B cell (primary cell): Measurements from ENCODE around the gene KIF17. TPM values are rescaled to one million over a fixed set of nuclear protein-coding genes. Genes with fewer than 3 reads are reported as not detected.

Experiments
- ATAC-seq: fragments of 200-7000 bp; cut with Tn5 transposase; one replicate; pipeline ENCODE4 v1.10.0; 2021; ENCODE audit warnings: low read depth, mild to moderate bottlenecking, moderate number of reproducible peaks, moderate library complexity
- CTCF ChIA-PET: fragments of 350-600 bp; sonication (Branson Sonifier 250); formaldehyde crosslinking; loops from one replicate; lab custom pipeline; 2021; ENCODE audit warnings: antibody characterized with exemption, inconsistent platforms; lab: Charles Lee
- POLR2A ChIA-PET: fragments of 350-600 bp; sonication (Branson Sonifier 250); formaldehyde crosslinking; loops from one replicate; lab custom pipeline; 2021; ENCODE audit warnings: antibody characterized with exemption; lab: Charles Lee
- DNase-seq: peaks from one replicate; pipeline ENCODE4 v3.0.0; 2013
- H2AFZ ChIP-seq: 2 replicates; pipeline ENCODE4 v1.6.1; 2012; ENCODE audit warnings: mild to moderate bottlenecking, low read depth, low read length; ENCODE audit not compliant: insufficient read depth, poor library complexity, severe bottlenecking
- H3K27ac ChIP-seq, 2 donors: 1 replicate in 1 of 2; 2 replicates in 1 of 2; pipeline ENCODE4 v1.5.1; 2012 to 2013; ENCODE audit warnings: low read length in 2 of 2, mild to moderate bottlenecking in 2 of 2, moderate library complexity in 1 of 2
- H3K27me3 ChIP-seq, 4 experiments: fragments of 200-600 bp in 1 of 4; sonication (generic) in 1 of 4; replicated peaks in 1 of 4; 1 replicate in 2 of 4; 2 replicates in 2 of 4; pipeline versions ENCODE4 v1.6.1 to v1.7.0; 2013 to 2016; ENCODE audit warnings: low read length in 3 of 4, mild to moderate bottlenecking in 2 of 4, mixed read lengths in 1 of 4, moderate library complexity in 1 of 4; ENCODE audit not compliant: insufficient read depth in 4 of 4, control insufficient read depth in 3 of 4; ENCODE audit errors: control extremely low read depth in 1 of 4
- H3K36me3 ChIP-seq, 2 experiments: replicated peaks in 1 of 2; 1 replicate in 1 of 2; 2 replicates in 1 of 2; pipeline versions ENCODE4 v1.6.1 to v1.7.1; 2013; ENCODE audit warnings: low read length in 1 of 2; ENCODE audit not compliant: insufficient read depth in 2 of 2, control insufficient read depth in 1 of 2; ENCODE audit errors: control extremely low read depth in 1 of 2, extremely low read depth in 1 of 2
- H3K4me1 ChIP-seq, 2 donors: fragments of 200-600 bp in 1 of 2; sonication (generic) in 1 of 2; 1 replicate in 1 of 2; 2 replicates in 1 of 2; pipeline versions ENCODE4 v1.5.1 to v1.6.1; 2013 to 2017; ENCODE audit warnings: low read length in 2 of 2; ENCODE audit not compliant: control insufficient read depth in 2 of 2, insufficient read depth in 2 of 2
- H3K4me2 ChIP-seq: replicated peaks from 2 replicates; pipeline ENCODE3; 2012; ENCODE audit warnings: mild to moderate bottlenecking, low read depth, low read length; ENCODE audit not compliant: poor library complexity, severe bottlenecking
- H3K4me3 ChIP-seq, 5 experiments: fragments of 200-600 bp in 1 of 5; sonication (generic) in 1 of 5; 1 replicate in 3 of 5; 2 replicates in 2 of 5; pipeline versions ENCODE4 v1.5.1 to v1.7.0; 2011 to 2016; ENCODE audit warnings: low read length in 4 of 5, mild to moderate bottlenecking in 4 of 5, low read depth in 2 of 5, control low read depth in 1 of 5, moderate library complexity in 1 of 5; ENCODE audit not compliant: insufficient read depth in 1 of 5; ENCODE audit errors: control extremely low read depth in 1 of 5, extremely low read depth in 1 of 5
- H3K79me2 ChIP-seq: fragments of 200-600 bp; sonication (generic); one replicate; pipeline ENCODE4 v1.6.0; 2016; ENCODE audit warnings: low read length; ENCODE audit not compliant: control insufficient read depth, insufficient read depth
- H3K9ac ChIP-seq: fragments of 200-600 bp; sonication (generic); 2 replicates; pipeline ENCODE4 v1.6.1; 2017; ENCODE audit warnings: mild to moderate bottlenecking, low read length, moderate library complexity
- H3K9me3 ChIP-seq, 3 donors: one replicate each; pipeline versions ENCODE4 v1.6.1 to v1.7.1; 2013; ENCODE audit warnings: low read length in 2 of 3; ENCODE audit not compliant: control insufficient read depth in 2 of 3, insufficient read depth in 1 of 3; ENCODE audit errors: control extremely low read depth in 1 of 3
- H4K20me1 ChIP-seq: 2 replicates; pipeline ENCODE4 v1.6.0; 2012; ENCODE audit warnings: mild to moderate bottlenecking, low read length; ENCODE audit not compliant: insufficient read depth, control insufficient read depth, poor library complexity, severe bottlenecking
- H3K27ac Mint-ChIP-seq: one replicate; pipeline ENCODE4 v1.8.0; 2021; ENCODE audit warnings: mixed read lengths
- H3K27me3 Mint-ChIP-seq: one replicate; pipeline ENCODE4 v1.8.0; 2021; ENCODE audit warnings: mixed read lengths
- H3K4me1 Mint-ChIP-seq: one replicate; pipeline ENCODE4 v1.8.0; 2021; ENCODE audit warnings: mixed read lengths
- H3K4me3 Mint-ChIP-seq: one replicate; pipeline ENCODE4 v1.8.0; 2021; ENCODE audit warnings: mixed read lengths
- H3K9me3 Mint-ChIP-seq: one replicate; pipeline ENCODE4 v1.8.0; 2022; ENCODE audit warnings: mixed read lengths; ENCODE audit not compliant: insufficient read depth
- EZH2 ChIP-seq: IDR thresholded peaks from 2 replicates; pipeline ENCODE4 v1.6.1; 2012; ENCODE audit warnings: borderline replicate concordance, low read depth, mild to moderate bottlenecking, moderate library complexity, low read length; ENCODE audit not compliant: insufficient read depth, poor library complexity, severe bottlenecking
- WGBS: methylation state at CpG from one replicate; pipeline ENCODE4 v1.1.5; 2013; ENCODE audit warnings: missing lambda C conversion rate; ENCODE audit not compliant: insufficient coverage; 5-methylcytosine and 5-hydroxymethylcytosine counted together
- intact Hi-C: fragments of 100-400 bp; cut with micrococcal nuclease; formaldehyde crosslinking; loops from one replicate; pipeline ENCODE4 v1.10.0; 2022
- polyA plus RNA-seq: library from polyadenylated mRNA; depleted of rRNA; stranded (reverse); fragments of >200 nt; gene quantifications from 2 replicates; pipeline ENCODE4 v1.2.3, GENCODE V29; 2012
- total RNA-seq, 2 donors: library from RNA; stranded (reverse); fragments of 120-200 nt in 1 of 2; gene quantifications; 1 replicate in 1 of 2; 2 replicates in 1 of 2; pipeline versions ENCODE4 v1.2.3 to v1.2.4, GENCODE V29; 2013 to 2022
- TF ChIP-seq, protein P1 (sequence below): fragments of 200-600 bp; IDR thresholded peaks from one replicate; pipeline ENCODE4 v1.8.0; 2022; ENCODE audit warnings: antibody characterized with exemption, mild to moderate bottlenecking

The KIF17 gene
- total and polyA plus RNA-seq, 2 donors (not counting 1 experiment from before 2014, with no cell fraction given), result not detected

DNA sequence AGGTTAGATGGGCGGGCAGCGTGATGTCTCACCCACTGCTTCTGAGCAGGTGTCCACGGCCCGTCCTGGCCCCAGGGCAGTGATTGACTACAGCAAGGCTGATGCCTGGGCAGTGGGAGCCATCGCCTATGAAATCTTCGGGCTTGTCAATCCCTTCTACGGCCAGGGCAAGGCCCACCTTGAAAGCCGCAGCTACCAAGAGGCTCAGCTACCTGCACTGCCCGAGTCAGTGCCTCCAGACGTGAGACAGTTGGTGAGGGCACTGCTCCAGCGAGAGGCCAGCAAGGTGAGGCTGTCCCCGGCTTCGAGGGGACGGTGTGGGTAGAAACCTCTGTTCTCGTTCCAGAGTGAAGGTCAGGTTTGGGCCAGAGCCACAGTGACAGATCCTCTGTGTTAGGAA lies 68.9 kb downstream of the KIF17 start:
- no peak overlapping the region for H3K4me3 ChIP-seq
- over 99% methylated on average over 15 of the region's 15 CpGs for WGBS
- no peaks in the 10 kb centered on the region for H3K4me1 ChIP-seq
- H3K27ac ChIP-seq, result no peak overlapping the region
- TF ChIP-seq EZH2, result no peak
- TF ChIP-seq, protein P1, sequence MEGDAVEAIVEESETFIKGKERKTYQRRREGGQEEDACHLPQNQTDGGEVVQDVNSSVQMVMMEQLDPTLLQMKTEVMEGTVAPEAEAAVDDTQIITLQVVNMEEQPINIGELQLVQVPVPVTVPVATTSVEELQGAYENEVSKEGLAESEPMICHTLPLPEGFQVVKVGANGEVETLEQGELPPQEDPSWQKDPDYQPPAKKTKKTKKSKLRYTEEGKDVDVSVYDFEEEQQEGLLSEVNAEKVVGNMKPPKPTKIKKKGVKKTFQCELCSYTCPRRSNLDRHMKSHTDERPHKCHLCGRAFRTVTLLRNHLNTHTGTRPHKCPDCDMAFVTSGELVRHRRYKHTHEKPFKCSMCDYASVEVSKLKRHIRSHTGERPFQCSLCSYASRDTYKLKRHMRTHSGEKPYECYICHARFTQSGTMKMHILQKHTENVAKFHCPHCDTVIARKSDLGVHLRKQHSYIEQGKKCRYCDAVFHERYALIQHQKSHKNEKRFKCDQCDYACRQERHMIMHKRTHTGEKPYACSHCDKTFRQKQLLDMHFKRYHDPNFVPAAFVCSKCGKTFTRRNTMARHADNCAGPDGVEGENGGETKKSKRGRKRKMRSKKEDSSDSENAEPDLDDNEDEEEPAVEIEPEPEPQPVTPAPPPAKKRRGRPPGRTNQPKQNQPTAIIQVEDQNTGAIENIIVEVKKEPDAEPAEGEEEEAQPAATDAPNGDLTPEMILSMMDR, result no peak
- no peaks in the 10 kb centered on the region for H4K20me1 ChIP-seq
- ChIA-PET POLR2A (no interaction called here), CTCF (no interaction called here)
- no peak overlapping the region for H3K4me2 ChIP-seq
- H3K9me3 Mint-ChIP-seq, result no peaks in the 10 kb centered on the region
- no peaks in the 10 kb centered on the region for H3K79me2 ChIP-seq
- no peak overlapping the region for H3K4me3 Mint-ChIP-seq
- no peaks in the 10 kb centered on the region for H3K27me3 Mint-ChIP-seq
- H3K36me3 ChIP-seq, result peaks cover 7 to 63% of the 10 kb centered on the region in 2 experiments
- no peaks in the 10 kb centered on the region for H3K4me1 Mint-ChIP-seq
- H3K27me3 ChIP-seq, result no peaks in the 10 kb centered on the region
- no peak overlapping the region for H2AFZ ChIP-seq
- DNase-seq (no peak), ATAC-seq (no peak)
- no peaks in the 10 kb centered on the region for H3K9me3 ChIP-seq
- H3K27ac Mint-ChIP-seq, result no peak overlapping the region
- intact Hi-C loops, result no loop called here
- H3K9ac ChIP-seq, result no peak overlapping the region

DNA sequence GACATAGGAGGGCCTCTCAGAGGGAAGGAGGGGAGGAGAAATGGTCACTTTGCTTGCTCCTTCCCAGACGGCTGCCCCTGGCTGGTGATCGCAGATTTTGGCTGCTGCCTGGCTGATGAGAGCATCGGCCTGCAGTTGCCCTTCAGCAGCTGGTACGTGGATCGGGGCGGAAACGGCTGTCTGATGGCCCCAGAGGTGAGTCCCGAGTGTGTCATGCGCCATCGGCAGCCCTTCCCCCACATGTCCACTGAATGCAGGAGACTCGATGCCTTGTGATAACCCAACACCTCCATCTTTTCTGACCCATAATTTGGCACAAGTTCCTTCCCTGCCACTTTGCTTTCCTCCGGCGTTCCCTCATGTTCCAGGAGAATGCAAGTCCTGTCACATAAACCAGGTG lies 69.4 kb downstream of the KIF17 start:
- Histone ChIP-seq H3K79me2 (no peaks in the 10 kb centered on the region), H3K4me3 (no peak overlapping the region), H2AFZ (no peak overlapping the region), H3K27ac (no peak overlapping the region), H3K9ac (no peak overlapping the region), H3K4me2 (no peak overlapping the region), H3K36me3 (peaks cover 7 to 58% of the 10 kb centered on the region in 2 experiments), H3K27me3 (no peaks in the 10 kb centered on the region), H4K20me1 (no peaks in the 10 kb centered on the region), H3K4me1 (no peaks in the 10 kb centered on the region), H3K9me3 (no peaks in the 10 kb centered on the region)
- Mint-ChIP-seq H3K27ac (no peak overlapping the region), H3K4me1 (no peaks in the 10 kb centered on the region), H3K27me3 (no peaks in the 10 kb centered on the region), H3K4me3 (no peak overlapping the region), H3K9me3 (no peaks in the 10 kb centered on the region)
- POLR2A ChIA-PET, result no interaction called here
- ATAC-seq (no peak), DNase-seq (no peak)
- WGBS, result 96% methylated on average over 13 of the region's 13 CpGs
- intact Hi-C loops, result no loop called here
- TF ChIP-seq, protein P1, result no peak
- TF ChIP-seq EZH2, result no peak
- CTCF ChIA-PET, result interaction anchor here (3.6 kb wide), 1 partner anchor 15 kb away, joined by 15 read pairs; the partner anchor contains the start of gene PINK1
